Effector memory CD4-positive, alpha-beta T cell (primary cell): ENCODE data around the gene DHRS3.

ENCODE experiments used
- DNase-seq, 3 donors: peaks; one replicate each; pipeline ENCODE4 v3.0.0-alpha.2; 2020
- H3K27ac ChIP-seq: 2 replicates; pipeline ENCODE4 v1.7.0; 2013; ENCODE audit warnings: mild to moderate bottlenecking, low read length, moderate library complexity; ENCODE audit not compliant: insufficient read depth, poor library complexity, severe bottlenecking
- H3K27me3 ChIP-seq: replicated peaks from 2 replicates; pipeline ENCODE4 v1.7.0; 2013; ENCODE audit warnings: mild to moderate bottlenecking, low read length; ENCODE audit not compliant: insufficient read depth, control insufficient read depth, poor library complexity, severe bottlenecking
- H3K36me3 ChIP-seq: 2 replicates; pipeline ENCODE4 v1.7.0; 2013; ENCODE audit warnings: mild to moderate bottlenecking, low read length, moderate library complexity; ENCODE audit not compliant: control insufficient read depth, insufficient read depth
- H3K4me1 ChIP-seq: 2 replicates; pipeline ENCODE4 v1.7.0; 2013; ENCODE audit warnings: low read length, mild to moderate bottlenecking; ENCODE audit not compliant: control insufficient read depth, insufficient read depth, poor library complexity, severe bottlenecking
- H3K4me3 ChIP-seq: 2 replicates; pipeline ENCODE4 v1.7.0; 2013; ENCODE audit warnings: low read length, low read depth, mild to moderate bottlenecking; ENCODE audit not compliant: insufficient read depth, poor library complexity, severe bottlenecking
- H3K9me3 ChIP-seq: 2 replicates; pipeline ENCODE4 v1.7.0; 2013; ENCODE audit warnings: mild to moderate bottlenecking, low read length, moderate library complexity; ENCODE audit not compliant: control insufficient read depth

Gene DHRS3

DNA sequence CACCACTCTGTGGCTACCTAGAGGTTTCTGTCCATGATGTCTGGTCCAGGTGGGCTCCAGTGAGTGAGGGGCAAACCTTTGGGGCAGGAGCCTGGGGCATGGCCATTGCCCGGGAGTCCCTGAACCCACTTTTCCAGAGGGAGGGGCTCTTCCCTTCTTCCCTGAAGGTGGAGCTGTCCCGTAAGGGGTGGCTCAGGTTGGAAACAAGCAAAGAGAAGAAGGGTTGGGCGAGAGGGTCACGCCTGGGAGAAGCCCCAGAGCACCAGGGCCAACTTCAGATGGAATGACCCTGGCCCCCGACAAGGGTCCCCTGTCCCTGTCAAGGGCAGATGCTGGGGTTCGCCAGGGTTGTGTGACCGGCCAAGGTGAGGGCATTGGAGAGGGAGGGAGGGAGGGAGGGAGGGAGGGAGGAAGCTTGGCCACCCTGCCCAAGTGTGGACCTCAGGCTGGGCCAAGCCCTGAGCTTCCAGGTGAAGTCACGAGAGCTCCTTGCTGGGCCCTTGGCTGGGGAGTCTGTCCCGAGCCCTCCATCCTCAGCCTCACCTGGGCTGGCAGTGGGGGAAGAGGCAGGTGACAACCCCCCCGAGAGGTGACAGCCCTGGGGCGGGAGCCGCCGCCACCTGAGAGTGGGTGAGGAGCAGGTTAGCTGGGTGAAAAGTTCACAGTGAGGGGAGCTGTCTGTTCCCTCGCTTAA is 69.6 kb downstream of the DHRS3 start:
- no peaks in the 10 kb centered on the region for H3K27me3 ChIP-seq
- H3K9me3 ChIP-seq: no peaks in the 10 kb centered on the region
- DNase-seq: no peak
- H3K4me3 ChIP-seq: no peak overlapping the region
- H3K36me3 ChIP-seq: no peaks in the 10 kb centered on the region
- no peak overlapping the region for H3K27ac ChIP-seq
- no peaks in the 10 kb centered on the region for H3K4me1 ChIP-seq

DNA sequence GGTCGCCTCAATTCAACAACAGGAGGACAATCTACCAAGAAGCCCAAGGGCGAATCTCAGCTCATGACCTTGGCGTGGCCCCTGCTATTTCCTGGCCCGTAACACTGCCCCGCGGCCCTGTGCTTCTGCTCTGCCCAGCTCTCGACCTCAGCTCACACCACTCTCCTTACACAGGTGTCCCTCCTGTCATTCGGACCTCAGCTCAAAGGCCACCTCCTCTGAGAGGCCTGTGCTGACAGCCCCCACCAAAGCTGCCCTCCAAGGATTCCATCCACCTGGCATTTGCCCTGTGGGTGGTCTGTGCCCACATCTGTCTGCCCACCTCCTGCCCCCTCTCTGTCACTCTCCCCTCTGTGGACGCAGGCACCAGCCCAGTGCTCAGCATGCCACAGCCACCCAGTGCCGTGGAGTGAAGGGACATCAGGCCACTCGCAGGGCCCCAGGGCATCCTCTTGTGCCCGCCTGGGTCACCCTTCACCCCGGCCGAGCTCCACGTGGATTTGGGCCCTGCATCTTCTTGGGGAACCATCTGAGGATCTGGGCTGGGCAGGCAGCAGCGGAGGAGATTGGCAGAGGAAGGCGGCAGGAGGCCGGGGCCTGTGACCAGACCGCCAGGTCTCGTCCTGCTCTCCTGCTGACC is 70.3 kb downstream of the DHRS3 start:
- no peaks in the 10 kb centered on the region for H3K9me3 ChIP-seq
- DNase-seq: no peak
- no peaks in the 10 kb centered on the region for H3K27me3 ChIP-seq
- no peaks in the 10 kb centered on the region for H3K4me1 ChIP-seq
- H3K4me3 ChIP-seq: no peak overlapping the region
- no peaks in the 10 kb centered on the region for H3K36me3 ChIP-seq
- no peak overlapping the region for H3K27ac ChIP-seq

DNA sequence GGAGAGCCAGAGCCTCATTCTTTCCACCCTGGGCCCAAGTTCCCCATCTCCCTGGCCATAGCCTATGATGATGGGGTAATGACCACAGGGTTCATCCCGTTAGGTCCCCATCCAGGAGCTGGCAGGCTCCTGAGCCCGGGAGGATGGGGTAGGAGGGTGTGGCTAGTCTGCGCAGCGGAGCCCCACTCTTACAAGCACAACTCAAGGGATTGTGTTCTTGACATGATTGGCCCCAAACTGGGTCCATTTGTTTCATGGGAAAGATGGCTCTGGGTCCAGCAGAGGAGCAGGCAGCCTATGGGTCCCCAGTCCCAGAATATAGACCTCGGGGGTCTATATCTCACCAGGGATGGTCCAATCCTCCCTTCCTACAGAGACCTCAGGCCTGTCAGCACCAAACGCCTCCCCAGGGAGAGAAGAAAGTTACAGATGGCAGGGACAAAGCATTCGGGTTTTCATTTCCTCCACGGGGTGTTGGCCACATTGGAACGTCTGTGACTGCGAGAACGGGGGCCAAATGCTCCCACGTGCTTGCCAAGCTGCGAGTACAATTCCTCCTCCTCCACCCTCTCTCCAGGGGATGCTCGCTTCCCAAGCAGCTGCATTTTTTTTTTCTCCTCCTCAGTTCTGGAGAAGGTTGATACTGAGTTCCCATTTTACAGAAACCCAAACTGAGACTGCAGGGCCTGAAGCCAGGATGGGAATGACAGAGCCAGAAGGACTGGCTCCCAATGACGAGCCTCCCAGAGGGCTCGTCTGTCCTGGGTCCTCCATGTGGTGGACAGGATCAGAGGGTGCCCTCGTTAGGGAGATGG is 71.0 kb downstream of the DHRS3 start:
- no peak overlapping the region for H3K27ac ChIP-seq
- H3K9me3 ChIP-seq: no peaks in the 10 kb centered on the region
- no peaks in the 10 kb centered on the region for H3K27me3 ChIP-seq
- H3K36me3 ChIP-seq: no peaks in the 10 kb centered on the region
- H3K4me3 ChIP-seq: no peak overlapping the region
- no peaks in the 10 kb centered on the region for H3K4me1 ChIP-seq
- DNase-seq: no peak

DNA sequence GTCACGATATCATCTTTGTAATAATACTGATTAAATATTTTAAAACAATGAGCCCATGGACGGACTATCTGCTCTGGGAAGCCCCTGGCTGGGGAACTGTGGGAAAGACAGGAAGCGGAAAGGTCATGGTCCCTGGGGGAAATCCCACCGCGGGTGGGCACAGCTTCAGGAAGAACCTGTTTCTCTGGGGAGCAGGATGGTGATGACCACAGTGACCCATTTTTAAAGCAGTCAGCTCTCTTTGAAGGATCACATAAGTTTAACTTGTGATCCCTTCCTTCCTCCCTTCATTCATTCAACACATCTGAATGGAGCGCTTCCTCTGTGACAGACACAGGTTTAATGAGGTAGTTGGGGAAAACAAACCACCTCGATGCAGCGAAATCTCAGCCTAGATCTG is 73.0 kb downstream of the DHRS3 start:
- H3K4me3 ChIP-seq: no peak overlapping the region
- no peaks in the 10 kb centered on the region for H3K9me3 ChIP-seq
- H3K27me3 ChIP-seq: no peaks in the 10 kb centered on the region
- H3K36me3 ChIP-seq: no peaks in the 10 kb centered on the region
- no peaks in the 10 kb centered on the region for H3K4me1 ChIP-seq
- no peak overlapping the region for H3K27ac ChIP-seq
- DNase-seq: no peak

DNA sequence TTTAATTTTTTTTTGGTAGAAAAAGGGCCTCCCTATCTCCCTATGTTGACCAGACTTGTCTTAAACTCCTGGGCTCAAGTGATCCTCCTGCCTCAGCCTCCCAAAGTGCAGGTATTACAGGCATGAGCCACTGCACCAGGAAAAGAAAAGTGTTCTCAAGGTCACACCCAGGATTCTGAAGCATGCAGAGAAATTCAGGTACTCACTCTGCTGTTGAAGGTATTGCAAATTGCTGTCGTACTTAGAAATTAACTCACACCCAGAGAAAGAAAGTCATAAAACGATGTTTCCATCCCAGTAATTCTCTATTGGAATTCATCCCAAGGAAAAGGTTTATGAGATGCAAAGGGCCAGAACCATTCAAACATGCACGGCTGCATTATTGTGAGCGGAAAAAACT is 73.7 kb downstream of the DHRS3 start:
- H3K36me3 ChIP-seq: no peaks in the 10 kb centered on the region

DNA sequence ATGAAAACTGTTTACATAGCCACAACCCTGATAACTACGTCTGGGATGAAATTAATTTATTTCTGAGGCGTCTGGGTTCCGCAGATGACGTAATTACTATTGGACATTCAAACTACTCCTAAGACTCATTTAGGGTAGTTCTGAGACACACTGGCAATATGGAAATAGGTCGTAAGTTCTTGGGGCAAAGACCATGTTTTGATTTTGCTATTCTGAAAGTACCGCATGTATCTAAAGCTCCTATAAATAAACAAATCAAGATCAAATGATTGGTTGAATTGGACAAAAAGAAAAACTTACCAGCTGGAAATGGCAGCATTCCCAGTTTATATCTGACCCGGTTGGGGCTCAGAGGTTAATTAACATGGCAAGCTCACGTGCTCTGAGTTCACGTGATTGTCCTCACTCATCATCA is 74.3 kb downstream of the DHRS3 start:
- no peak overlapping the region for H3K4me3 ChIP-seq
- H3K4me1 ChIP-seq: no peaks in the 10 kb centered on the region
- no peaks in the 10 kb centered on the region for H3K36me3 ChIP-seq
- no peak overlapping the region for H3K27ac ChIP-seq
- H3K27me3 ChIP-seq: no peaks in the 10 kb centered on the region
- no peaks in the 10 kb centered on the region for H3K9me3 ChIP-seq
- DNase-seq: no peak

More for the DNA sequence above, 73.7 kb downstream of the DHRS3 start:
- no peaks in the 10 kb centered on the region for H3K4me1 ChIP-seq
- no peak overlapping the region for H3K4me3 ChIP-seq
- H3K9me3 ChIP-seq: no peaks in the 10 kb centered on the region
- no peak for DNase-seq
- H3K27ac ChIP-seq: no peak overlapping the region
- no peaks in the 10 kb centered on the region for H3K27me3 ChIP-seq

DNA sequence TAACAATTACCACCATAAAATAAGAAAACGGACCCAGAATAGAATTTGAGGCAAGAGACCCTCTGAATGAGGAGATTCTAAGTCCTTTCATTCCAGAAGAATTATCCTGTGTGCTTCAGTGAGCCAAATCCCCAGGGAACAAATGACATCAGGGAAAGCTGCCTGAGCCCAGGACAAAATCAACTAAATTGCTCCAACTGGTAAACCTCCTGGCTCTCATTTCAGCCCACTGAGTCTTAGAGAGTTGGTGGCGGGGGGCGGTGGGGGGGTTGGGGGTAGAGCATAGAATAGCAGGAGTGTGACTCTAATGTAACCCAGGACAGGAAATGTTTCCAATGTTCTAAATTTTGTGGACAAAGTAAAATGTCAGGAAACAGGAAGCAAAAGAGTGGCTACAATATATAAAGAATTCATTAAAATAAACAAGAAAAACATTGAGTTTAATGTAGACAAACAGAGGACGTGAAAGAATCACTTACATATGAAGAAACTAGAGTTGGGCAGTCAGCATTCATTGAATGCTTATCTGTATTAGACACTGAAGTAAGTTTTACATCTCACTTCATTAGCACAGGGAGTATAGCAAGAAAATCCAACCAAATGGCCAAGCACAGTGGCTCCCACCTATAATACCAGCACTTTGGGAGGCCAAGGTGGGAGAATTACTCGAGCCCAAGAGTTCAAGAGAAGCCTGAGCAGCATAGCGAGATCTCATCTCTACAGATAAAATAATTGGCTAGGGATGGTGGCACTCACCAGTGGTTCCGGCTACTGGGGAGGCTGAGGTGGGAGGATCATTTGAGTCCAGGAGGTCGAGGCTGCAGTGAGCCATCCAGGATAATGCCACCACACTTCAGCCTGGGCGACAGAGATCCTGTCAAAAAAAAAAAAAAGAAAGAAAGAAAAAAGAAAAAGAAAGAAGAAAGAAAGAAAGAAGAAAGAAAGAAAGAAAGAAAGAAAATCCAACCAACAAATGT is 75.1 kb downstream of the DHRS3 start:
- DNase-seq: no peak
- Histone ChIP-seq H3K4me3 (no peak overlapping the region), H3K4me1 (no peaks in the 10 kb centered on the region), H3K9me3 (no peaks in the 10 kb centered on the region), H3K27me3 (no peaks in the 10 kb centered on the region), H3K36me3 (no peaks in the 10 kb centered on the region), H3K27ac (no peak overlapping the region)

DNA sequence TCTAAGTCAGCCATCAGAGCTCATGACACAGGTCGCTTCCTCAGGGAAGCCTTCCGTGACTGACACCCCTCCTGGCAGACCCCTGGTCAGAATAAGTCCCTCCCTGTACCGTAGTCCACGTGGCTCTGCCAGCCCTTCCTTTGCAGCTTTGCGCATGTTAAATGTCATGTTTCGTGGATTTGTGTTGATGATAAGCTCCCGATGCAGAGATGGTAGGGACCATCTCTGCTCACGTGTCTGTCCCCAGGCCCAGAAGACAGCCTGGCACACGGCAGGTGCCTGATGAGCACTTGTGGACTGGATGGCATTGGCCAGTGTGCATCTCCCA is 75.9 kb downstream of the DHRS3 start:
- H3K27me3 ChIP-seq: no peaks in the 10 kb centered on the region
- no peak for DNase-seq
- no peaks in the 10 kb centered on the region for H3K9me3 ChIP-seq
- H3K4me1 ChIP-seq: no peaks in the 10 kb centered on the region
- no peak overlapping the region for H3K4me3 ChIP-seq
- H3K36me3 ChIP-seq: no peaks in the 10 kb centered on the region
- H3K27ac ChIP-seq: no peak overlapping the region

DNA sequence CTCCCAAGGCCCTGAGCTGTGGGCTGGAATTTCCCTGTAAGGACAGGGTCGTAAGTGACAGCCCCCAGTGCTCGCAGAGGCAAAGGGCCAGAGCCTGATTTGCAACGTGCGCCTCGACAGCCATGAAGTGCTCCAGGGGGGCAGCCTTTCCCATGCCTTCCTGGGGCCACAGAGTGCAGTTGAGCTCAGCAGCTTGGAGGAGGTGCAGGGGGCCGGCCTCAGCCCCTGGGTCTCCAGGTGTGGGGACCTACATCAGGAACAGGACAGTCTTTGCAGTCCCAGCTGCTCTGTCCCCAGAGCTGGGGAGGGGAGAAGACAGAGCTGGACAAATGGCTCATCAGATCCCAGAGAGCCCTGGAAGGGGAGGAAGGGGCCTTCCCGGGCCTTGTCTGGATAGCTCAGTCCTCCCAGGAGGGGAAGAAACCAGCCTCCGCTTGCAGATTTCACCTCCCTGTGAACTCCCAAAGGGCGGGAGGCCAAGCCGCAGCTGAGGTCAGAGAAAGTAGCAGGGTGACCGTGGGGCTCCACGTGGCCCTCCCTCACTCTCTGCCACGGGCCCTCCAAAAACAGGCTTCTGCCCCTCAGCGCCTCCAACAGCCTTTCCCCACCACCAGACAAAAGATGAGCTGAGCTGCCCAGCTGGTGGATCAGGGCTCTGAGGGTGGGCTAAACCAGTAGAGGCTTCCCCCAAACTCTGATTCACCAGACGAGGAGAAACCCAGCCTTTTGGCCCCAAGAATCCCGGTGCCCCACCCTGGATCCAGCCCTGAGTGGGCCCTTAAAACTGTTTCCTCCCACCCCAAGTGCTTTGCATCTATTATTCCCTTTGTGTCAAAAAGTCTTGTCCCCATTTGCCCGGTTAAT is 76.5 kb downstream of the DHRS3 start:
- DNase-seq: no peak
- Histone ChIP-seq H3K27ac (no peak overlapping the region), H3K4me1 (no peaks in the 10 kb centered on the region), H3K4me3 (no peak overlapping the region), H3K27me3 (no peaks in the 10 kb centered on the region), H3K36me3 (no peaks in the 10 kb centered on the region), H3K9me3 (no peaks in the 10 kb centered on the region)
